A673 (cell line): Measurements from ENCODE around the gene SLC22A6. TPM values are rescaled to one million over a fixed set of nuclear protein-coding genes. Genes with fewer than 3 reads are reported as not detected.

Experiments used
- BruUV-seq: library from RNA; stranded (reverse); fragments of 400-500 nt; replicated peaks from 2 replicates; lab custom pipeline; 2021; lab: Mats Ljungman, UMichigan
- CTCF ChIA-PET: fragments of 300-600 bp; sonication (Branson Sonifier 250); formaldehyde crosslinking; loops from one replicate; lab custom pipeline; 2022; ENCODE audit warnings: antibody characterized with exemption; lab: Charles Lee
- POLR2A ChIA-PET: fragments of 300-600 bp; sonication (Branson Sonifier 250); formaldehyde crosslinking; loops from one replicate; lab custom pipeline; 2022; ENCODE audit warnings: antibody characterized with exemption; ENCODE audit not compliant: low non-redundant PET; lab: Charles Lee
- DNase-seq: peaks from one replicate; pipeline ENCODE4 v3.0.0-alpha.2; 2015; ENCODE audit warnings: low spot score
- H3K27ac ChIP-seq: fragments of 200-600 bp; sonication (generic); 2 replicates; pipeline ENCODE4 v1.5.1; 2016; ENCODE audit warnings: mixed run types, low read depth, mild to moderate bottlenecking, mixed read lengths, antibody characterized with exemption, low read length; ENCODE audit not compliant: poor library complexity, severe bottlenecking
- H3K27me3 ChIP-seq: fragments of 200-600 bp; sonication (generic); replicated peaks from 2 replicates; pipeline ENCODE4 v1.6.1; 2017; ENCODE audit warnings: mixed run types, low read depth, mild to moderate bottlenecking, mixed read lengths, antibody characterized with exemption, low read length; ENCODE audit not compliant: insufficient read depth, poor library complexity
- H3K36me3 ChIP-seq: fragments of 200-600 bp; sonication (generic); 2 replicates; pipeline ENCODE4 v1.6.1; 2016; ENCODE audit warnings: mixed run types, mild to moderate bottlenecking, mixed read lengths, antibody characterized with exemption, low read length; ENCODE audit not compliant: insufficient read depth, poor library complexity, severe bottlenecking
- H3K4me1 ChIP-seq: fragments of 200-600 bp; sonication (generic); 2 replicates; pipeline ENCODE4 v1.6.1; 2017; ENCODE audit warnings: mixed run types, mild to moderate bottlenecking, mixed read lengths, antibody characterized with exemption, low read length; ENCODE audit not compliant: insufficient read depth, poor library complexity, severe bottlenecking
- H3K4me3 ChIP-seq: fragments of 200-600 bp; sonication (generic); 2 replicates; pipeline ENCODE4 v1.5.1; 2016; ENCODE audit warnings: low read depth, mixed run types, mild to moderate bottlenecking, mixed read lengths, low read length; ENCODE audit not compliant: poor library complexity, severe bottlenecking
- H3K9me3 ChIP-seq: fragments of 200-600 bp; sonication (generic); 2 replicates; pipeline ENCODE4 v1.6.1; 2016; ENCODE audit warnings: mixed run types, low read depth, mild to moderate bottlenecking, mixed read lengths, antibody characterized with exemption, low read length; ENCODE audit not compliant: poor library complexity, severe bottlenecking
- CTCF ChIP-seq: fragments of 300-800, 200-600 bp; sonication (generic); conservative IDR thresholded peaks from 2 replicates; pipeline ENCODE4 v1.5.1; 2017; ENCODE audit warnings: low read depth, mild to moderate bottlenecking, antibody characterized with exemption, low read length, moderate library complexity, mixed read lengths
- EZH2 ChIP-seq: fragments of 200-600 bp; sonication (generic); IDR thresholded peaks from 2 replicates; pipeline ENCODE4 v1.6.1; 2017; ENCODE audit warnings: borderline replicate concordance, low read depth, mild to moderate bottlenecking, mixed read lengths, antibody characterized with exemption, low read length; ENCODE audit not compliant: poor library complexity, severe bottlenecking
- intact Hi-C: fragments of 100-400 bp; cut with micrococcal nuclease; formaldehyde crosslinking; loops from one replicate; pipeline ENCODE4 v1.10.0; 2022; ENCODE audit not compliant: unreplicated experiment
- total RNA-seq: library from RNA; stranded (reverse); gene quantifications from 2 replicates; pipeline ENCODE4 v1.2.3, GENCODE V29; 2021

SLC22A6 gene
- total RNA-seq, 1 experiment from 2014 or later = not detected

DNA sequence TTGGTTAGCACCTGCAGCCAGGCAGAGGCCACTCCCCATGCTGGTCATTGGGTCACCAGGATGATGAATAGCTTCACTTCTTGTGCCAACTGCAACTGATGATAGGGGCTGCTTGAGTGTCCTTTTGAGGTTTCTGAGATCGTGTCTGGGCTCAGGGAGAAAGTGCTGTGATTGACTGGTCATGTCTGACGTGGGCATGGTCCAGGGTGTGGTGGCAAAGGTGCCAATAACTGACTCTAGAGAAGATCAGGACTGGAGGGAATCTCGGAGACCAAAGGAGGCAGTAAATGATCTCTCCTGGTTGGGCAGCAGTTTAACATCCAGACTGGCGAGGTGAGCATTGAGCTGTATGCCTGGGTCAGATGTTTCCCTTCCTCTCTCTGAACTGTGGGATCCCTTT is 10.0 kb upstream of the SLC22A6 start:
- no peak overlapping the region for H3K4me3 ChIP-seq
- BruUV-seq = no TSS peak
- H3K4me1 ChIP-seq = no peaks in the 10 kb centered on the region
- no peaks in the 10 kb centered on the region for H3K36me3 ChIP-seq
- H3K9me3 ChIP-seq = no peaks in the 10 kb centered on the region
- ChIA-PET CTCF (no interaction called here), POLR2A (interaction anchor here (0.7 kb wide), 1 partner anchor 21 kb away, joined by 3 read pairs; no protein-coding TSS in a partner anchor)
- no peak for DNase-seq
- TF ChIP-seq CTCF (no peak), EZH2 (no peak)
- no peak overlapping the region for H3K27ac ChIP-seq
- H3K27me3 ChIP-seq = no peaks in the 10 kb centered on the region
- intact Hi-C loops = no loop called here

GRCh38 chr11:62988276-62988675 is 3.5 kb upstream of the SLC22A6 start:
- Histone ChIP-seq H3K27ac (no peak overlapping the region), H3K9me3 (no peaks in the 10 kb centered on the region), H3K36me3 (no peaks in the 10 kb centered on the region), H3K4me1 (no peaks in the 10 kb centered on the region), H3K27me3 (no peaks in the 10 kb centered on the region), H3K4me3 (no peak overlapping the region)
- ChIA-PET CTCF (no interaction called here), POLR2A (no interaction called here)
- intact Hi-C loops = no loop called here
- TF ChIP-seq EZH2 (no peak), CTCF (no peak)
- DNase-seq = no peak
- BruUV-seq = no TSS peak

DNA sequence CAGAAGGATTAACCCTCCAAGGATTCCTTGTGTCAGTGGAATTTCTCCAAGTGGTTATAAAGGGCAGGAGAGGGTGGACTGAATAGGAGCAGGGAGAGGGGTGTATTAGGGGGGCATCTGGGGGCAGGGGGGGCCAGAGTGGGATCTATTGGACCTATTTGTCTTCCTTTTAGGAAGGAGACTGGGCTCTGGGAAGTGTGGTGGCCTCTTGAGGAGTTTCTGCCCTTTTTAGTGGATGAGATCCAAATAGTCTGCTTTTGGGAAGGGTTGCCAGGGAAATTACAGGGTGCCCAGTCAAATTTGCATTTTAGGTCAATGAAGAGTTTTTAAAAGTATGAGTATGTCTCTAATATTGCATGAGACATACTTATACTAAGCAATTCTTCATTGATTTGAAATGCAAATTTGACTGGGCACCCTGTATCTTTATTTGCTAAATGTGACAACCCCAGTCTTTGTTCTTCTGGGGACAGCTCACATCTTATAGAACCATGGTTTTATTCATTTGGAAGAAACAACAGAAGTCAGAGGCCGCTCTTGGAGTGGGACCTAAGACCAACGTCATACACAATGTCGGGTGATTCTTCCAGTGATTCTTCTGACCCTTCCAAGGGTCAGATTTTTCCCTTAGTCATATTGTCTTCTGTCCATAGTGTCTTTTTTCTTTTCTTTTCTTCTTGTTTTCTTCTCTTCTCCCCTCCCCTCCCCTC is 429 bp upstream of the SLC22A6 start:
- no peak for DNase-seq
- no peaks in the 10 kb centered on the region for H3K36me3 ChIP-seq
- intact Hi-C loops = no loop called here
- H3K27ac ChIP-seq = no peak overlapping the region
- BruUV-seq = no TSS peak
- no peaks in the 10 kb centered on the region for H3K9me3 ChIP-seq
- H3K4me1 ChIP-seq = no peaks in the 10 kb centered on the region
- CTCF ChIA-PET = no interaction called here
- H3K4me3 ChIP-seq = no peak overlapping the region
- TF ChIP-seq CTCF = no peak
- TF ChIP-seq EZH2 = no peak
- H3K27me3 ChIP-seq = no peaks in the 10 kb centered on the region
- POLR2A ChIA-PET = no interaction called here
